Measurements from ENCODE around the gene SCRT2. TPM values are rescaled to one million over a fixed set of nuclear protein-coding genes. Genes with fewer than 3 reads are reported as not detected.

SCRT2 gene
- total and polyA plus RNA-seq, 2 of the 4 experiments (the other 2 are of a cell fraction), result not detected

- H4K20me1 ChIP-seq (ENCODE audit: insufficient read depth, low read length), result no peaks in the 10 kb centered on the region
- H3K27me3 ChIP-seq (ENCODE audit: control insufficient read depth, insufficient read depth, low read length), result peaks cover 54% of the 10 kb centered on the region
- H3K4me3 ChIP-seq (ENCODE audit: insufficient read depth, low read depth, low read length), result no peak overlapping the region
- no peaks in the 10 kb centered on the region for H3K36me3 ChIP-seq (ENCODE audit: control insufficient read depth, insufficient read depth, low read length)
- no peaks in the 10 kb centered on the region for H3K9me3 ChIP-seq (ENCODE audit: control insufficient read depth, insufficient read depth, low read length)
- BruUV-seq (replicated peaks), result no TSS peak
- H3K27ac ChIP-seq (ENCODE audit: insufficient read depth, low read length), result no peak overlapping the region
- no peak overlapping the region for H3K18ac ChIP-seq (ENCODE audit: low read depth, low read length)
- no peak overlapping the region for H4K5ac ChIP-seq (ENCODE audit: low read depth, low read length)
- no peak overlapping the region for H3K9ac ChIP-seq (ENCODE audit: low read depth, low read length)
- H3K23ac ChIP-seq (ENCODE audit: low read depth, low read length), result no peak overlapping the region
- H3K14ac ChIP-seq (replicated peaks; ENCODE audit: low read depth, low read length), result no peak overlapping the region
- DNase-seq (no peak), ATAC-seq (ENCODE audit: low read depth) (no peak)
- 8% methylated on average over 8 of the region's 29 CpGs; no CpG with 5 or more reads in 1 of the 2 experiments for WGBS, 2 experiments (ENCODE audit: extremely low coverage in 2 of 2, insufficient read length in 1 of 2)
- peaks cover 6% of the 10 kb centered on the region for H3K4me1 ChIP-seq (ENCODE audit: control insufficient read depth, insufficient read depth, low read length)
- H2BK15ac ChIP-seq (ENCODE audit: low read depth, low read length), result no peak overlapping the region
- H3K79me1 ChIP-seq (ENCODE audit: low read depth in 1 of 2, low read length in 2 of 2), result no peaks in the 10 kb centered on the region
- in situ Hi-C loops (cut with MboI; ENCODE audit: low sequenced_read_pairs) (no loop called here), intact Hi-C loops (cut with micrococcal nuclease) (no loop called here), dilution Hi-C loops (cut with HindIII; ENCODE audit: low sequenced_read_pairs, unreplicated experiment) (no loop called here)
- H4K8ac ChIP-seq (ENCODE audit: low read depth in 2 of 2, low read length in 2 of 2), result no peak overlapping the region
- no peak overlapping the region for H2BK20ac ChIP-seq (ENCODE audit: low read depth, low read length)
- ChIA-PET CTCF (no interaction called here), POLR2A (ENCODE audit: unreplicated experiment) (no interaction called here)
- no peak overlapping the region for H3K56ac ChIP-seq (ENCODE audit: extremely low read depth, insufficient read depth, low read length)
- 0 out of 2 replicates have a peak, but pooled peaks cover 4% of the 10 kb centered on the region for H3K9me1 ChIP-seq (ENCODE audit: insufficient read depth, low read length)
- no peak overlapping the region for H2AK5ac ChIP-seq (ENCODE audit: low read depth, low read length)
- TF ChIP-seq CEBPB (IDR thresholded peaks at IDR 0.05; ENCODE audit: low read depth, low read length) (no peak), ELK1 (IDR thresholded peaks at IDR 0.05; ENCODE audit: borderline replicate concordance, low read depth, low read length) (no peak), CHD1 (IDR thresholded peaks at IDR 0.05; ENCODE audit: low read depth, low read length) (no peak), MXI1 (IDR thresholded peaks at IDR 0.05; ENCODE audit: borderline replicate concordance, low read depth, low read length) (no peak), RCOR1 (IDR thresholded peaks at IDR 0.05; ENCODE audit: insufficient replicate concordance, low read length) (no peak), MAFK (IDR thresholded peaks at IDR 0.05; ENCODE audit: low read depth, low read length) (no peak), USF2 (IDR thresholded peaks at IDR 0.05; ENCODE audit: low read depth, low read length) (no peak), CTCF (conservative IDR thresholded peaks at IDR 0.05; ENCODE audit: low read depth, low read length) (no peak), RFX5 (IDR thresholded peaks at IDR 0.05; ENCODE audit: low read depth, low read length) (no peak), BHLHE40 (IDR thresholded peaks at IDR 0.05; ENCODE audit: low read depth, low read length) (no peak), SMC3 (IDR thresholded peaks at IDR 0.05; ENCODE audit: low read depth, low read length) (no peak), POLR2A (IDR thresholded peaks at IDR 0.05; ENCODE audit: low read depth, low read length) (no peak), MAZ (IDR thresholded peaks at IDR 0.05; ENCODE audit: borderline replicate concordance, low read depth, low read length) (no peak), NFE2L2 (IDR thresholded peaks at IDR 0.05; ENCODE audit: low read depth, low read length) (no peak), FOS (IDR thresholded peaks at IDR 0.05; ENCODE audit: low read depth, low read length) (no peak), RAD21 (IDR thresholded peaks at IDR 0.05; ENCODE audit: low read length) (no peak)
- no peak overlapping the region for H3K4me2 ChIP-seq (ENCODE audit: low read depth, low read length)
- no peak overlapping the region for H3K4ac ChIP-seq (ENCODE audit: low read depth, low read length)
- H2BK5ac ChIP-seq (ENCODE audit: low read depth, low read length, poor library complexity, severe bottlenecking), result no peak overlapping the region
- H2AFZ ChIP-seq (replicated peaks; ENCODE audit: low read length, poor library complexity), result peak overlapping the region; percentile 34
- H2AK9ac ChIP-seq (replicated peaks; ENCODE audit: low read depth, low read length, poor library complexity), result peak overlapping the region; percentile 3
- no peak overlapping the region for H2BK120ac ChIP-seq (ENCODE audit: low read depth, low read length)
- no peak overlapping the region for H4K91ac ChIP-seq (ENCODE audit: insufficient read depth, low read depth, low read length)
These were observed 13.9 kb downstream of the SCRT2 start for GRCh38 chr20:661474-662270.
